ENCODE data around the gene ALDH5A1. TPM values are rescaled to one million over a fixed set of nuclear protein-coding genes. Genes with fewer than 3 reads are reported as not detected.
"Not testable (repeated sequence)": the region's sequence is repeated elsewhere in the genome, so short reads cannot be mapped to it uniquely, and the experiment has no call there.

ALDH5A1 gene
- total RNA-seq, 2 experiments from 2014 or later, result 6.6 to 6.9 TPM

DNA sequence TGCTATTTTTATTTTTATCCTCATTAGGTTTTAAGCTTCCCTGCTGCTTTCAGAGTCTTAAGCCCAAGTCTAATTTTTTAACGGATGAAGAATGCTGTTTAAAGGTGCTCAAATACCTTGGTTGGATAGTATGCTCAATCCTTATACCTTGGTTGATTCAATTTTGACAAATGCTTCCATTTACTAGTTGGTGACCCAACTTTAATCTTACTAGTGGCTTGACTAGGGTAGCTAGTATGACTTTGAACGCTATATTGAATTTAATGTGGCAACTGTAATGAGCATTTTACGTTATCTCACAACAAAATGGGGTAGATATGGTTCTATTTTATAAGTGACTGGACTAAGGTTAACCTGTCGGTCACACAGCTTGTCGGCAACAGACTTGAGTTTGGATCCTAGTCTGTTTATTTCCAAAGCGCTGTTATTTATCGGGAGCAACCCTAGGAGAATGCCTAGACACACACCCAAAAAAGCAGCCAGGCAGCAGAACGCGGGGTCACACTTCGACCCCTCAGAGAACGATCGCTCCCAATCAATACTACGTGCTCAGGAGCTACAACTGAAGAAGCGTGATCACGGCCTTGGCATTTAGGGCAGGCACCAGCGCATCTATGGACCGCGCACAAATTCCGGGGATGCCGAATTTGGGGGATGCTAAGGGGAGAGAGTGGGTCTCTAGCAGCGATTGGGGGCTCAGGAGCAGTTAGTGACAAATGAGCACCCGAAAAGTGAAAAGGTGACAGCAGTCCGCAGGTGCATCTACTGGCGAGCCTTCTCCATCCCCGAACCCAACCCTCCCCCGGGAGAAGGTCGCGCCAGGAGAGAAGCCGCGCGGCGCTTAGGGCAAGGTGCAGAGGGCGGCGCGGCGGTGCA, 586 bp upstream of the ALDH5A1 start:
- H3K27me3 Mint-ChIP-seq, result peaks cover 2% of the 10 kb centered on the region
- H3K27ac Mint-ChIP-seq, result peak overlapping the region; percentile 15
- no peak for ATAC-seq (ENCODE audit: low read depth)

DNA sequence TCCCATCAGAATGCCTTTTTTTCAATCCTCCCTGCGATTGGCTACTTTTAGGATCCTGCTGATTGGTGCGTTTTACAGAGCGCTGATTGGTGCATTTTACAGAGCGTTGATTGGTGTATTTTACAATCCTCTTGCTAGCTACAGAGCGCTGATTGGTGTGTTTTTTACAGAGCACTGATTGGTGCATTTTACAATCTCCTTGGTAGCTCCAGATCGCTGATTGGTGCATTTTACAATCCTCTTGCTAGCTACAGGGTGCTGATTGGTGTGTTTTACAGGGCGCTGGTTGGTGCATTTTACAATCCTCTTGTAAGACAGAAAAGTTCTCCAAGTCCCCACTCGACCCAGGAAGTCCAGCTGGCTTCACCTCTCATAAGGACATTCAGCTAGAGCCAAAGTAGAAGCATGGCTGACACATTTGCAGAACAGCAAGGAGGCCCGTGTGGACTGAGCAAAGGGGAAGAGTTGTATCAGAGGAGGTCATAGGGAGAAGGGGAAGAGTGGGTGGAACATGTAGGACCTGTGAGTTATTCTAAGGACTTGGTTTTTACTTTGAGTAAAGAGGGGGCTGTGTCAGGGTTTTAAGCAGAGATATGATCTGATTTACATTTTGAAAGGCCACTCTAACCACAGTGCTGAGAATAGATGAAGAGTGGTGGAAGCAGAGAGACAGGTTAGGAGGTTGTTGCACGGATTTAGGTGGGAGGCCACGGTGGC, 2.6 kb downstream of the ALDH5A1 start:
- POLR2A ChIA-PET, result no interaction called here
- H3K27ac Mint-ChIP-seq, result no peak overlapping the region
- ATAC-seq (ENCODE audit: low read depth) (no peak), DNase-seq (no peak)
- H3K4me1 Mint-ChIP-seq, result peaks cover 6% of the 10 kb centered on the region
- H3K27me3 Mint-ChIP-seq, result peaks cover 2% of the 10 kb centered on the region
- H3K36me3 Mint-ChIP-seq, result peaks cover 11% of the 10 kb centered on the region
- no peak overlapping the region for H3K4me3 Mint-ChIP-seq
- peaks cover 5% of the 10 kb centered on the region for H3K9me3 Mint-ChIP-seq

More for the DNA sequence above, 586 bp upstream of the ALDH5A1 start:
- Mint-ChIP-seq H3K9me3 (peaks cover 5% of the 10 kb centered on the region), H3K4me1 (peaks cover 6% of the 10 kb centered on the region), H3K4me3 (peak overlapping the region; percentile 82), H3K36me3 (peaks cover 11% of the 10 kb centered on the region)
- POLR2A ChIA-PET, result interaction anchor here (1.2 kb wide), 2 partner anchors 172 to 173 kb away, joined by 3 read pairs; partner anchors contain the start of genes ACOT13 and TDP2
- DNase-seq, result no peak

DNA sequence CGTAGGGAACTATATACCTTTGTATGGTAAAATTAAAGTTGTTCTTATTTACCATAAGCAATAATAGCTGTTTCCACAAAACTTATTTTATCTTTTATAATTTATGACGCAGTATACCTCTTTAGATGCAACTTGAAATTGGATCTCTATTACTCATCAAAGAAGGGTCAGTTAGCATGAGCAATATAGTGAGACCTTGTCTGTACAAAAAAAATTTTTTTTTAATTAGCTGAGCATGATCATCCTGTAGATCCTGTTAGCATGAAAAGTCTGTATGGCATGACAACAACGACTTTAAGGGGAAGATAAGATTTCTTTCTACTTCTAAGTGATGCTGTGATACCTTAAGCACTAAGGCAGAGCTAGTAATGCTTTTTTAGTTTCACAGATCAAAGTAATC, 5.9 kb downstream of the ALDH5A1 start:
- Mint-ChIP-seq H3K27me3 (peaks cover under 1% of the 10 kb centered on the region), H3K27ac (no peak overlapping the region), H3K4me1 (peaks cover under 1% of the 10 kb centered on the region), H3K36me3 (peaks cover 11% of the 10 kb centered on the region), H3K4me3 (no peak overlapping the region), H3K9me3 (peaks cover 5% of the 10 kb centered on the region)
- ATAC-seq (ENCODE audit: low read depth) (no peak), DNase-seq (no peak)
- POLR2A ChIA-PET, result no interaction called here

DNA sequence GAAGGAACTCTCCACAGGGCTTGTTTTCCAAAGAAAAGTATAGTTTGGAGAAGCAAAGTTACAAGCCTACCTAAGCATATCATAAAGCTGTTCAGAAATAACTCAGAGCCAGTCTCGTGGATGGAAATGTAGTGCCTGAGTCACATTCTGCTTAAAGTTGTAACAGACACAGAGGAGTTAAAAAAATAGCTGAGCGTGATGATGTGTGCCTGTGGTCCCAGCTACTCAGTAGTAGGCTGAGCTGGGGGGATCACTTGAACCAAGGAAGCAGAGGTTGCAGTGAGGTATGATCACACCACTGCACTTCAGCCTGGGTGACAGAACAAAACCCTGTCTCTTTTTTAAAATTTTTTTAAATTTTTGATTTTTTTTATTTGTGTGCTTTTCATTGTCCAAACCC, 6.6 kb downstream of the ALDH5A1 start:
- ATAC-seq (ENCODE audit: low read depth) (no peak), DNase-seq (no peak)
- Mint-ChIP-seq H3K4me3 (no peak overlapping the region), H3K27me3 (no peaks in the 10 kb centered on the region), H3K27ac (no peak overlapping the region), H3K36me3 (peaks cover 13% of the 10 kb centered on the region), H3K9me3 (peaks cover 5% of the 10 kb centered on the region), H3K4me1 (no peaks in the 10 kb centered on the region)
- POLR2A ChIA-PET, result no interaction called here

DNA sequence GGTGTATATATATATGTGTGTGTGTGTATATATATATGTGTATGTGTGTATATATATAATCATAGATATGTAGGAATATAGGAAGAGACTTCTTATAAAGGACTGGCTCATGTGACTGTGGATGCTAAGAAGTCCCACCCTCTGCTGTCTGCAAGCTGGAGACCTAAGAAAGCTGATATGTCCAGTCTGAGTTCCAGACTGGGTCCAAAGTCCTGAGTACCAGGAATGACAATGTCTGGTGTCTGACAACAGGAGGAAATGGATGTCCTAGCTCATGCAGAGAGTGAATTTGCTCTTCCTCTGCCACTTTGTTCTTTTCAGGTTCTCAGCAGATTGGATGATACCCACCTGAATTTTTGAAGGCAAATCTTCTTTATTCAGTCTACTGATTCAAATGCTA, 7.1 kb downstream of the ALDH5A1 start:
- ATAC-seq (ENCODE audit: low read depth), result no peak
- no peaks in the 10 kb centered on the region for H3K27me3 Mint-ChIP-seq
- H3K9me3 Mint-ChIP-seq, result peaks cover 5% of the 10 kb centered on the region
- no peak overlapping the region for H3K27ac Mint-ChIP-seq
- POLR2A ChIA-PET, result no interaction called here
- DNase-seq, result no peak
- H3K4me3 Mint-ChIP-seq, result no peak overlapping the region
- H3K36me3 Mint-ChIP-seq, result peaks cover 10% of the 10 kb centered on the region
- H3K4me1 Mint-ChIP-seq, result no peaks in the 10 kb centered on the region

DNA sequence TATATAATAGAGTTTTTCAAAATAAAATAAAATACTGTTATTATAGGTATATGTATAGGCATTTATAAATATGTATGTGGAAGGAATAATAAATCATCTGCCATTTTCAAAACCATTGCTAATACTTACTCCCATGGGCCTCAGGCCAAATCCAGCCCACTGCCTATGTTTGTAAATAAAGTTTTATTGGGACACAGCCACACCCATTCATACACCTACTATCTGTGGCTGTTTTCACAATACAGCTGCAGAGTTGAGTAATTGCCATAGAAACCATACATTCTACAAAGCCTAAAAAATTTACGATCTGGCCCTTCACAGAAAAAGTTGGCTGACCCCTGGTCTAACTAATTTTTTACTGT, 9.5 kb downstream of the ALDH5A1 start:
- ATAC-seq (ENCODE audit: low read depth), result no peak
- Mint-ChIP-seq H3K27ac (no peak overlapping the region), H3K36me3 (peaks cover 12% of the 10 kb centered on the region), H3K4me3 (no peak overlapping the region), H3K9me3 (peaks cover 3% of the 10 kb centered on the region), H3K27me3 (no peaks in the 10 kb centered on the region), H3K4me1 (no peaks in the 10 kb centered on the region)
- no peak for DNase-seq
- POLR2A ChIA-PET, result no interaction called here

DNA sequence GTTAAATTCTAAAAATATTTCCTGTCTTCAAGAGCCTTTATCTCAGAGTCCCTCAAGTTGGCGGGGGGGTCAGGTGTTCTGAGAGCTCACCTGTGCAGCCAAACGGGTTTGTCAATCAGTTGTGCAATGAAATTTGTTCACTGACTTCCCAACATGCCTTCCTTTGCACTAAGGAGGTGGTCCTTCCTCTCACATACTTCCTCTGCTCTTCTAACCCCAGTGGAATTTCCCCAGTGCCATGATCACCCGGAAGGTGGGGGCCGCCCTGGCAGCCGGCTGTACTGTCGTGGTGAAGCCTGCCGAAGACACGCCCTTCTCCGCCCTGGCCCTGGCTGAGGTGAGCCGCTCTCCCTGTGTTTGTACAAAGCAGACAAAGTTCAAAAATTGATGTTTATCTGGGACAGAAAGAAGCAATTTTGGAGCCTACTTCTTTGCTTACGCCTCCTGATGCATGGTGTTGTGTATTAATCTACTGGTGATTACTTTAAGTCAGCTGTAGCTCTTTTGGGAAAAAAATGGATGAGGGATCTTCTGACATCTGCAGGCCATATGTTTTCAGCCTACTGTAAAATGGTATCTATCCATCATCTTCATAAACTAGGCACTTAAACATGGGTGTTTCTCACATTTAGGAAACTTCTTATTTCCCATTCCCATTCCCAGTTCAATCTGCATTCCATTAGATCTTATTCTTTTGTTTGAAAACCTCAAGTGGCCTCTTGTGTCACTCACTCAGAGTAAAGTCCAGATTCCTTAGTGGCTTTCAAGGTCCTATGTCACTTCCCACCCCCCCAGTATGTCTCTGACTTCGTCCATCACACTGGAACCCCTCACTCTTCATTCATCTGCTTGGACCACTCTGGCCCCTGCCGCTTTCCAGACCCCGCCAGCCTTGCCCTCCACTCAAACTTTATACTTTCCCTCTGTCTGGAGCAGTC, 10.1 kb downstream of the ALDH5A1 start:
- Mint-ChIP-seq H3K4me3 (no peak overlapping the region), H3K4me1 (no peaks in the 10 kb centered on the region), H3K36me3 (peaks cover 16% of the 10 kb centered on the region), H3K9me3 (peaks cover 5% of the 10 kb centered on the region), H3K27ac (no peak overlapping the region), H3K27me3 (no peaks in the 10 kb centered on the region)
- ATAC-seq (ENCODE audit: low read depth), result no peak
- DNase-seq, result no peak
- POLR2A ChIA-PET, result no interaction called here

DNA sequence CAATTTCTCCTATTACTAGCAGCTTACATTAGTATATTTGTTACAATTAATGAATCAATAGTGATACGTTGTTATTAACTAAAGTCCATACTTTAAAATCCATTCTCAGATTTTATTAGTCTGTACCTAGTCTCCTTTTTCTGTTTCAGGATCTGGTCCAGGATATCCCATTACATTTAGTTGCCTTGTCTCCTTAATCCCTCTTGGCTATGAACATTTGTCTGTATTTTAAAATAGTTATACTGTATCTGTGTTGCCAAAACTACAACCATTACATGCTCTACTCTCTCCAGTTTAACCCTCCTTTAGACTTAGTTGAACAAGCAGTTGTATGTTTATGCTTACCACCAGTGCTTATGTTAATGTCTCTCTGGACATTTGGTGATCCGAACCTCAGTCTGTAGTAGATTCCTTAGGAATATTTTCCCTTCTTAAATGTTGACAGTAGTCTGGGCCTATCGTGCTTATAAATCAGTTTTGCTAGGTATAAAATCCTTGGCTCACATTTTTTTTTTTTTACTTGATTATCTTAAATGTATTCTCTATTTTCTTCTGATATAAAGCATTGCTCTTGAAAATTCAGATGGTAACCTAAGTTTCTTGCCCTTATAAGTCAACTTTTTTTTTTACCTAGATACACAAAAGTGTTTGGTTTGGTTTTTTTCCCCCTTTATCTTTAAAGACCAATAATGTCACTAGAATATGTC, 12.2 kb downstream of the ALDH5A1 start:
- Mint-ChIP-seq H3K36me3 (peaks cover 16% of the 10 kb centered on the region), H3K4me1 (no peaks in the 10 kb centered on the region), H3K27ac (no peak overlapping the region), H3K27me3 (no peaks in the 10 kb centered on the region), H3K9me3 (peaks cover 5% of the 10 kb centered on the region), H3K4me3 (no peak overlapping the region)
- DNase-seq, result no peak
- ATAC-seq (ENCODE audit: low read depth), result no peak
- POLR2A ChIA-PET, result no interaction called here

DNA sequence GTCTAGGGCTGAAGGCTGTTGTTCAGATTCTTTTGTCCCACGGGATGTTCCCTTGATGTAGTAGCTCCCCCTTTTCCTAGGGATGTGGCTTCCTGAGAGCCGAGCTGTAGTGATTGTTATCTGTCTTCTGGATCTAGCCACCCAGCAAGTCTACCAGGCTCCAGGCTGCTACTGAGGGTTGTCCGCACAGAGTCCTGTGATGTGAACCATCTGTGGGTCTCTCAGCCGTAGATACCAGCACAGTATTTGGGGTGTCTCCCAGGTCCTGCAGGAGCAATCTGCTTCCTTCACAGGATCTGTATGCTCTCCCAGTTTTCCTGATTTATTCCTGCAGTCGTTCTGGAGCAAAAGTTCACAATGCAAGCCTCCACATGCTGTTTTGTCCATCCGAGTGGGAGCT, 17.2 kb downstream of the ALDH5A1 start:
- H3K4me1 Mint-ChIP-seq; POLR2A ChIA-PET; DNase-seq; H3K27ac Mint-ChIP-seq; H3K27me3 Mint-ChIP-seq; ATAC-seq (ENCODE audit: low read depth); H3K9me3 Mint-ChIP-seq; H3K4me3 Mint-ChIP-seq: not testable (repeated sequence)
- H3K36me3 Mint-ChIP-seq, result peaks cover 14% of the 10 kb centered on the region

DNA sequence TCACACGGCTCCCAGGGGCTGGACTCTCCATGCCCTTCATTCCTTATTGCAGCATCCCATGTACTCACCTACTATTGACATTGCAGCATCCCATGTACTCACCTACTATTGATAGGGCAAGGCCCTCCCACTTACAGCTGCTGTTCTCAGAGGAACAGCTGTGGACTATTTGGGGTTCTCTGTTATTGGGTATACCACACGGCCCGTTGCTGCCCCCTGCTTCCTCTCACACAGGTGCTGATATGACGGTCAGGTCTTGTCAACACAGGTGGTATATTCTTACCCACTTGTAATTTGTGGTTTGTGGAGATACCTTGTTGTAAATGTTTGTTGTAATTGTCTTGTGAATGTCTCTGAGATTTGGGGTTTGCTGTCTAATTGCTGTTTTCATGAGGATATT, 18.8 kb downstream of the ALDH5A1 start:
- DNase-seq, result no peak
- Mint-ChIP-seq H3K4me3 (no peak overlapping the region), H3K9me3 (peaks cover 3% of the 10 kb centered on the region), H3K27me3 (no peaks in the 10 kb centered on the region), H3K36me3 (peaks cover 8% of the 10 kb centered on the region), H3K27ac (no peak overlapping the region), H3K4me1 (peaks cover 7% of the 10 kb centered on the region)
- POLR2A ChIA-PET, result no interaction called here
- ATAC-seq (ENCODE audit: low read depth), result no peak

DNA sequence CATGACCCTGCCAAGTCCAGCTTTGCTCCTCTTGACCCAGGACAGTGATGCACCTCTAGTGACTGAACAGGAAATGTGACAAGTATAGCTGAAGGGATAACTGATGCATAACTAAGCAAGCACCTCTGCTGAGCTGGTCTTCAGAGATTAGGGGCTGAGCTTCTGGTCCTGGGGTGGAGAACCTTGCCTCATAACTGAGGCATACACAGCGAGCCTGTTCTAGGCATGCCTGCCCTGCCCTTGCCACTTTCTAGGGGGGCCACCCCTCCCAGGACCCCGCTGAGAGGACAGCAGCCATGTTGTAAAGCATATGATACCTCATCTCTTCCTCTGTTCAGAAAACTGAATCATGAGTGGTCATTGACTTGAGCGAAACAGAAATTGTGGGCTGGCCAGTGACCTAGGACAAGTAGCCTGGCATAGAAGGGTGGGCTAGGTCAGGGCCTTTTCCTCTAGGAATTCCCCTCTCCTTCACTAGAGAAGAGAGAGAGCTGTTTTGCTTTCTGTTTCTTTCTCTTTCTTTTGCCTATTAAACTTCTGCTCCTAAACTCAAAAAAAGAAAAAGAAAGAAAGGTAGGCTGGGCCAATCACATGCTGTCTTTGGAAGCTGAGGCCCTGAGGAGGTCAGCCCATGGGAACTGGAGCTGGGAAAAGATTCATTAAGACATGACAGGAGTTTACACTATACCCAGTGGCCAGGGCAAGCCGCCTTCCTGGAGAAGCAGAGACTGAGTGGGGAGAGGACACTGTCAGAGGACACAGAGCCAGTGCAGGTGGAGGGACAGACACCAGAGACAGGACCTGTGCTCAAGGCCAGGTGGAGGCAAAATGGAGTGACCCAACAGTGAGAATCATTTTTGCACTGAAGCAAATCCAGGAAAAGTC, 23.1 kb downstream of the ALDH5A1 start:
- ATAC-seq (ENCODE audit: low read depth) (no peak), DNase-seq (no peak)
- no peaks in the 10 kb centered on the region for H3K27me3 Mint-ChIP-seq
- peak overlapping the region; percentile 30 for H3K27ac Mint-ChIP-seq
- no peaks in the 10 kb centered on the region for H3K36me3 Mint-ChIP-seq
- POLR2A ChIA-PET, result no interaction called here
- no peak overlapping the region for H3K4me3 Mint-ChIP-seq
- H3K4me1 Mint-ChIP-seq, result peaks cover 10% of the 10 kb centered on the region
- H3K9me3 Mint-ChIP-seq, result no peaks in the 10 kb centered on the region

DNA sequence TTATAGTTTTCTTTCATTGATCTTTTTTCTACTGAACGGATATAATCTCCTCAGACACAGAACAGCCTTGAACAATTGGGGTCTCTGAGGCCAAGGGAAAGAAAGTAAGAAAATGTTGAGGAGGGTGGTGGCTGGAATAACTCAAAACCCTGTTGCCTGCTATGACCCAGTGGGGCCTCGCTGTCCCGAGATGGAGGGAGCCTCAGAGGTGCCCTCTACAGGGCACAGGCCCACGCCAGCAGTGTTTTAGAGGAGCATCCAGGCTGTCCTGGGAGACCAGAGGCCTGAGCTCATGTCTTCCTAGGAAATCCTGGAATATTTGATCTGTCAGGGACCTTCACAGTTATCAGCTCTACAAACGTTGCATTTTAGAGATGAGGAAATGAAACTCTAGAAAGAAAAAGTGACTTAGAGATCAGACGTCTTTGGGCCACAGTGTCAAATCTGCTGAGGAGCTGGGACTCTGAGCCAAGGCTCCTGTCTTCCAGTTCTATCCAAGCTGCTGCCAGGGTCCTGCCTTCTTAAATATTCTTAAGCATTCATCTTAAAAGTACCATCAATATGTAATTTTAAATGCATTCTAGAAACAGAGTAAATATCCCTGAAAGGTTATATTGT, 26.3 kb downstream of the ALDH5A1 start:
- H3K27ac Mint-ChIP-seq, result no peak overlapping the region
- no peaks in the 10 kb centered on the region for H3K27me3 Mint-ChIP-seq
- H3K9me3 Mint-ChIP-seq, result no peaks in the 10 kb centered on the region
- H3K36me3 Mint-ChIP-seq, result no peaks in the 10 kb centered on the region
- no peak overlapping the region for H3K4me3 Mint-ChIP-seq
- DNase-seq, result peak; percentile 45
- POLR2A ChIA-PET, result interaction anchor here (0.5 kb wide), 1 partner anchor 179 kb away, joined by 3 read pairs; no protein-coding TSS in a partner anchor
- ATAC-seq (ENCODE audit: low read depth), result peak; percentile 74
- peaks cover 10% of the 10 kb centered on the region for H3K4me1 Mint-ChIP-seq

All from activated naive CD8-positive, alpha-beta T cell treated with anti-CD3 and anti-CD28 coated beads, Interleukin-2, amount 10 ng/mL, durations not matched to agents 7 days and 5 days (primary cell).